OCI-LY7 (cell line): ENCODE data around the gene FARP2.

Experiments used
- EZH2phosphoT487 ChIP-seq: fragments of 200-600 bp; sonication (generic); IDR thresholded peaks from 2 replicates; pipeline ENCODE4 v1.6.1; 2018; ENCODE audit warnings: low read depth, borderline replicate concordance, mild to moderate bottlenecking, mixed run types, antibody characterized with exemption, low read length, moderate library complexity, mixed read lengths
- TF ChIP-seq, protein P1 (sequence below): fragments of 200-600 bp; sonication (generic); conservative IDR thresholded peaks from 2 replicates; pipeline ENCODE4 v1.5.1; 2014; ENCODE audit warnings: mild to moderate bottlenecking, antibody characterized with exemption, low read length, moderate library complexity, mixed read lengths

DNA sequence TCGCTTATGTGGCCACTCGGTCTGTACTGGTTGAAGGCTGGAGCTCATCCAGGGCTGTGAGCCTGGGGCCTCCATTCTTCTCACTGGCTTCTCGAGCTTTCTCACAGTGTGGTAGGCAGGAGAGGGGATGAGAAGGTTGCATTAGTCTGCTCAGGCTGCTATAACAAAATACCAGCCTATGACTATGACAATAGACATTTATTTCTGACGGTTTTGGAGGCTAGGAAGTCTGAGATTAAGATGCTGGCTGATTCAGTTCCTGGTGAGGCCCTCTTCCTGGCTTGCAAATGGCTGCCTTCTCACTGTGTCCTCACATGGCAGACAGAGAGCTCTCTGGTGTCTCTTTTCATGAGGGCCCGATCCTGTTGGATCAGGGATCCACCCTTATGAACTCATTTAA, 158.5 kb downstream of the FARP2 start:
- TF ChIP-seq, protein P1, sequence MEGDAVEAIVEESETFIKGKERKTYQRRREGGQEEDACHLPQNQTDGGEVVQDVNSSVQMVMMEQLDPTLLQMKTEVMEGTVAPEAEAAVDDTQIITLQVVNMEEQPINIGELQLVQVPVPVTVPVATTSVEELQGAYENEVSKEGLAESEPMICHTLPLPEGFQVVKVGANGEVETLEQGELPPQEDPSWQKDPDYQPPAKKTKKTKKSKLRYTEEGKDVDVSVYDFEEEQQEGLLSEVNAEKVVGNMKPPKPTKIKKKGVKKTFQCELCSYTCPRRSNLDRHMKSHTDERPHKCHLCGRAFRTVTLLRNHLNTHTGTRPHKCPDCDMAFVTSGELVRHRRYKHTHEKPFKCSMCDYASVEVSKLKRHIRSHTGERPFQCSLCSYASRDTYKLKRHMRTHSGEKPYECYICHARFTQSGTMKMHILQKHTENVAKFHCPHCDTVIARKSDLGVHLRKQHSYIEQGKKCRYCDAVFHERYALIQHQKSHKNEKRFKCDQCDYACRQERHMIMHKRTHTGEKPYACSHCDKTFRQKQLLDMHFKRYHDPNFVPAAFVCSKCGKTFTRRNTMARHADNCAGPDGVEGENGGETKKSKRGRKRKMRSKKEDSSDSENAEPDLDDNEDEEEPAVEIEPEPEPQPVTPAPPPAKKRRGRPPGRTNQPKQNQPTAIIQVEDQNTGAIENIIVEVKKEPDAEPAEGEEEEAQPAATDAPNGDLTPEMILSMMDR, result no peak
- TF ChIP-seq EZH2phosphoT487, result no peak
